ENCODE results near the gene IQGAP1. TPM values are rescaled to one million over a fixed set of nuclear protein-coding genes. Genes with fewer than 3 reads are reported as not detected.
A peak's percentile ranks its signal among the peaks of the same experiment; 100 is the strongest.

IQGAP1 gene
- total and polyA plus RNA-seq, 9 of the 15 experiments (the other 6 are each of a cell fraction or from before 2014, with no cell fraction given): 37.6 to 143 (median 77.7) TPM

GRCh38 chr15:90529371-90530249, 141.6 kb downstream of the IQGAP1 start, which contains the start of gene CRTC3 (continued):
- TF ChIP-seq HDAC1 (IDR thresholded peaks at IDR 0.05): no peak
- TF ChIP-seq KDM2B (CRISPR knock-in tag; IDR thresholded peaks at IDR 0.05): no peak
- peak; percentile 52; the same call in 1 of the 2 replicates for TF ChIP-seq MTA3 (IDR thresholded peaks at IDR 0.05; ENCODE audit: borderline replicate concordance)
- peak; percentile 30; the same call in 1 of the 2 replicates for TF ChIP-seq ATF7 (IDR thresholded peaks at IDR 0.05)
- TF ChIP-seq KAT7 (CRISPR knock-in tag; IDR thresholded peaks at IDR 0.05; ENCODE audit: borderline replicate concordance): 0 out of 2 replicates have a peak, but pooled peaks have one; percentile 37
- TF ChIP-seq HMGN3 (IDR thresholded peaks at IDR 0.05; ENCODE audit: borderline replicate concordance, extremely low read depth, insufficient read length, low read depth, low read length): peak; percentile 63
- TF ChIP-seq, protein P1, sequence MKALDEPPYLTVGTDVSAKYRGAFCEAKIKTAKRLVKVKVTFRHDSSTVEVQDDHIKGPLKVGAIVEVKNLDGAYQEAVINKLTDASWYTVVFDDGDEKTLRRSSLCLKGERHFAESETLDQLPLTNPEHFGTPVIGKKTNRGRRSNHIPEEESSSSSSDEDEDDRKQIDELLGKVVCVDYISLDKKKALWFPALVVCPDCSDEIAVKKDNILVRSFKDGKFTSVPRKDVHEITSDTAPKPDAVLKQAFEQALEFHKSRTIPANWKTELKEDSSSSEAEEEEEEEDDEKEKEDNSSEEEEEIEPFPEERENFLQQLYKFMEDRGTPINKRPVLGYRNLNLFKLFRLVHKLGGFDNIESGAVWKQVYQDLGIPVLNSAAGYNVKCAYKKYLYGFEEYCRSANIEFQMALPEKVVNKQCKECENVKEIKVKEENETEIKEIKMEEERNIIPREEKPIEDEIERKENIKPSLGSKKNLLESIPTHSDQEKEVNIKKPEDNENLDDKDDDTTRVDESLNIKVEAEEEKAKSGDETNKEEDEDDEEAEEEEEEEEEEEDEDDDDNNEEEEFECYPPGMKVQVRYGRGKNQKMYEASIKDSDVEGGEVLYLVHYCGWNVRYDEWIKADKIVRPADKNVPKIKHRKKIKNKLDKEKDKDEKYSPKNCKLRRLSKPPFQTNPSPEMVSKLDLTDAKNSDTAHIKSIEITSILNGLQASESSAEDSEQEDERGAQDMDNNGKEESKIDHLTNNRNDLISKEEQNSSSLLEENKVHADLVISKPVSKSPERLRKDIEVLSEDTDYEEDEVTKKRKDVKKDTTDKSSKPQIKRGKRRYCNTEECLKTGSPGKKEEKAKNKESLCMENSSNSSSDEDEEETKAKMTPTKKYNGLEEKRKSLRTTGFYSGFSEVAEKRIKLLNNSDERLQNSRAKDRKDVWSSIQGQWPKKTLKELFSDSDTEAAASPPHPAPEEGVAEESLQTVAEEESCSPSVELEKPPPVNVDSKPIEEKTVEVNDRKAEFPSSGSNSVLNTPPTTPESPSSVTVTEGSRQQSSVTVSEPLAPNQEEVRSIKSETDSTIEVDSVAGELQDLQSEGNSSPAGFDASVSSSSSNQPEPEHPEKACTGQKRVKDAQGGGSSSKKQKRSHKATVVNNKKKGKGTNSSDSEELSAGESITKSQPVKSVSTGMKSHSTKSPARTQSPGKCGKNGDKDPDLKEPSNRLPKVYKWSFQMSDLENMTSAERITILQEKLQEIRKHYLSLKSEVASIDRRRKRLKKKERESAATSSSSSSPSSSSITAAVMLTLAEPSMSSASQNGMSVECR (CRISPR knock-in tag; IDR thresholded peaks at IDR 0.05): peak; percentile 75; the same call in 1 of the 2 replicates
- TF ChIP-seq CTBP1 (IDR thresholded peaks at IDR 0.05; ENCODE audit: borderline replicate concordance): peak; percentile 61; the same call in 1 of the 2 replicates
- TF ChIP-seq SUPT5H (IDR thresholded peaks at IDR 0.05): peak; percentile 59; the same call in 1 of the 2 replicates
- TF ChIP-seq TAF1 (IDR thresholded peaks at IDR 0.05; ENCODE audit: control insufficient read depth, extremely low read depth, insufficient read depth, low read length, severe bottlenecking): peak; percentile 31
- TF ChIP-seq SIN3A (IDR thresholded peaks at IDR 0.05; ENCODE audit: borderline replicate concordance in 2 of 2, control insufficient read depth in 1 of 2, low read depth in 2 of 2, low read length in 2 of 2): peak in 1 of 2 experiments; percentile 30; a peak in 2 of 4 replicates
- TF ChIP-seq POLR2A (conservative IDR thresholded peaks at IDR 0.05): peak; percentile 57
- 0 out of 4 replicates have a peak, but pooled peaks of 1 of the 2 experiments have one; percentile 29 for TF ChIP-seq TEAD1 (CRISPR knock-in tag; IDR thresholded peaks at IDR 0.05)
- TF ChIP-seq MED1 (CRISPR knock-in tag; IDR thresholded peaks at IDR 0.05; ENCODE audit: borderline replicate concordance): no peak
- TF ChIP-seq MAFK (IDR thresholded peaks at IDR 0.05; ENCODE audit: low read length): no peak
- peak; percentile 46; the same call in 1 of the 2 replicates for TF ChIP-seq FOXP1 (CRISPR knock-in tag; IDR thresholded peaks at IDR 0.05)
- TF ChIP-seq MAZ (CRISPR knock-in tag; conservative IDR thresholded peaks at IDR 0.05 in 1 of 2, IDR thresholded peaks at IDR 0.05 in 1 of 2): 0 out of 4 replicates have a peak, but pooled peaks of 1 of the 2 experiments have one; percentile 72
- no peak for TF ChIP-seq TAF15 (IDR thresholded peaks at IDR 0.05; ENCODE audit: low read depth, low read length)
- TF ChIP-seq, protein P2, sequence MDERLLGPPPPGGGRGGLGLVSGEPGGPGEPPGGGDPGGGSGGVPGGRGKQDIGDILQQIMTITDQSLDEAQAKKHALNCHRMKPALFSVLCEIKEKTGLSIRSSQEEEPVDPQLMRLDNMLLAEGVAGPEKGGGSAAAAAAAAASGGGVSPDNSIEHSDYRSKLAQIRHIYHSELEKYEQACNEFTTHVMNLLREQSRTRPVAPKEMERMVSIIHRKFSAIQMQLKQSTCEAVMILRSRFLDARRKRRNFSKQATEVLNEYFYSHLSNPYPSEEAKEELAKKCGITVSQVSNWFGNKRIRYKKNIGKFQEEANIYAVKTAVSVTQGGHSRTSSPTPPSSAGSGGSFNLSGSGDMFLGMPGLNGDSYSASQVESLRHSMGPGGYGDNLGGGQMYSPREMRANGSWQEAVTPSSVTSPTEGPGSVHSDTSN (CRISPR knock-in tag; IDR thresholded peaks at IDR 0.05; ENCODE audit: low read depth): no peak
- TF ChIP-seq, protein P2 (tag; conservative IDR thresholded peaks at IDR 0.05; ENCODE audit: low read depth): no peak
